ENCODE measurements around the gene CA11. TPM values are rescaled to one million over a fixed set of nuclear protein-coding genes. Genes with fewer than 3 reads are reported as not detected.

CA11 gene
- total and polyA plus RNA-seq, 8 donors, result 2.6 to 15.2 (median 5.6) TPM

GRCh38 chr19:48674216-48674809 is 28.3 kb upstream of the CA11 start:
- Histone ChIP-seq H3K36me3 (no peaks in the 10 kb centered on the region), H3K27me3 (no peaks in the 10 kb centered on the region), H3K9me3 (no peaks in the 10 kb centered on the region), H3K4me3 (no peak overlapping the region), H3K4me1 (peaks cover 0 to 9% (median 9%) of the 10 kb centered on the region in 3 donors), H3K27ac (no peak overlapping the region)
- ATAC-seq (no peak), FAIRE-seq (no peak), DNase-seq (no peak)
- TF ChIP-seq, protein P1, sequence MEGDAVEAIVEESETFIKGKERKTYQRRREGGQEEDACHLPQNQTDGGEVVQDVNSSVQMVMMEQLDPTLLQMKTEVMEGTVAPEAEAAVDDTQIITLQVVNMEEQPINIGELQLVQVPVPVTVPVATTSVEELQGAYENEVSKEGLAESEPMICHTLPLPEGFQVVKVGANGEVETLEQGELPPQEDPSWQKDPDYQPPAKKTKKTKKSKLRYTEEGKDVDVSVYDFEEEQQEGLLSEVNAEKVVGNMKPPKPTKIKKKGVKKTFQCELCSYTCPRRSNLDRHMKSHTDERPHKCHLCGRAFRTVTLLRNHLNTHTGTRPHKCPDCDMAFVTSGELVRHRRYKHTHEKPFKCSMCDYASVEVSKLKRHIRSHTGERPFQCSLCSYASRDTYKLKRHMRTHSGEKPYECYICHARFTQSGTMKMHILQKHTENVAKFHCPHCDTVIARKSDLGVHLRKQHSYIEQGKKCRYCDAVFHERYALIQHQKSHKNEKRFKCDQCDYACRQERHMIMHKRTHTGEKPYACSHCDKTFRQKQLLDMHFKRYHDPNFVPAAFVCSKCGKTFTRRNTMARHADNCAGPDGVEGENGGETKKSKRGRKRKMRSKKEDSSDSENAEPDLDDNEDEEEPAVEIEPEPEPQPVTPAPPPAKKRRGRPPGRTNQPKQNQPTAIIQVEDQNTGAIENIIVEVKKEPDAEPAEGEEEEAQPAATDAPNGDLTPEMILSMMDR (IDR thresholded peaks at IDR 0.05), result no peak
- 82 to 86% methylated on average over 19 of the region's 19 CpGs for WGBS, 2 donors
- intact Hi-C loops (cut with DNase I), result no loop called here

- Histone ChIP-seq H3K27me3 (no peaks in the 10 kb centered on the region), H3K27ac (no peak overlapping the region), H3K4me1 (peaks cover 0 to 4% (median 3%) of the 10 kb centered on the region in 3 donors), H3K36me3 (no peaks in the 10 kb centered on the region), H3K9me3 (no peaks in the 10 kb centered on the region), H3K4me3 (no peak overlapping the region)
- ATAC-seq (no peak), DNase-seq (no peak), FAIRE-seq (no peak)
- intact Hi-C loops (cut with DNase I), result no loop called here
- TF ChIP-seq, protein P1 (IDR thresholded peaks at IDR 0.05), result no peak
- WGBS, 2 donors, result 79 to 82% methylated on average over 25 of the region's 25 CpGs
Observed at GRCh38 chr19:48673436-48674100, 27.6 kb upstream of the CA11 start.

DNA sequence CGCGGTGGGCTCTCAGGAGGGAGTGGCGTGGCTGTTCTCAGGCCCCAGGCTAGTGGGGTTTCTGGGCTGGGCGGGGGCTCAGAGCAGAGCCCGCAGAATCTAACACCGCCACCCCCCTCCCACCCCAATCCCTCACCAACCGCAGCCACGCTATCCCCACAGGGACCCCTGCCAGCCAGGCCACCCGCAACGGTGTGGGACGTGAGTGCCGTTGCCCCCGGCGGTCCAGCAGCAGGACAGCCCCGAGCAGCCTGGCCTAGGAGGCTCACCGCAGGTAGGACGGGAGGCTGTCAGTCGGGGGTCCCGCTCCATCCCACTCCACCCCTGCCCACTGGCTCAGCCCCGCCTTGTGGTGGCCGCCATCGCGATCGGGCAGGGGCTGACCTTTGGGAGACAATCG is 27.0 kb upstream of the CA11 start, which contains the start of gene NTN5:
Gene NTN5, minus strand, starts transcription at position 24 of the 400 bp plus-strand sequence. CDS start 2,031 bp downstream, outside the sequence.
- H3K9me3 ChIP-seq, result no peaks in the 10 kb centered on the region
- TF ChIP-seq, protein P1 (IDR thresholded peaks at IDR 0.05), result no peak
- FAIRE-seq (no peak), ATAC-seq (no peak), DNase-seq (no peak)
- 82 to 92% methylated on average over 23 to 25 of the region's 25 CpGs for WGBS, 2 donors
- no peaks in the 10 kb centered on the region for H3K36me3 ChIP-seq
- H3K27ac ChIP-seq, result no peak within 1 kb of the TSS
- intact Hi-C loops (cut with DNase I), result no loop called here
- H3K4me1 ChIP-seq, result peaks cover 0 to 4% (median 0%) of the 10 kb centered on the region in 3 donors
- no peaks in the 10 kb centered on the region for H3K27me3 ChIP-seq
- no peak within 1 kb of the TSS for H3K4me3 ChIP-seq

GRCh38 chr19:48671446-48671995 is 25.5 kb upstream of the CA11 start:
- H3K27me3 ChIP-seq, result no peaks in the 10 kb centered on the region
- no peaks in the 10 kb centered on the region for H3K9me3 ChIP-seq
- H3K4me3 ChIP-seq, result no peak overlapping the region
- intact Hi-C loops (cut with DNase I), result no loop called here
- no peak overlapping the region for H3K27ac ChIP-seq
- FAIRE-seq, result no peak
- TF ChIP-seq, protein P1 (IDR thresholded peaks at IDR 0.05), result no peak
- WGBS, 2 donors, result 76 to 85% methylated on average over 4 to 10 of the region's 10 CpGs
- no peak for DNase-seq
- ATAC-seq, result no peak
- peaks cover 0 to 4% (median 0%) of the 10 kb centered on the region in 3 donors for H3K4me1 ChIP-seq
- H3K36me3 ChIP-seq, result no peaks in the 10 kb centered on the region

Data from pancreas (tissue), 10 donors.